ENCODE data around the gene HECTD2. TPM values are rescaled to one million over a fixed set of nuclear protein-coding genes. Genes with fewer than 3 reads are reported as not detected.

Gene HECTD2
- total RNA-seq, 1 donor from 2014 or later, result 8.1 TPM

DNA sequence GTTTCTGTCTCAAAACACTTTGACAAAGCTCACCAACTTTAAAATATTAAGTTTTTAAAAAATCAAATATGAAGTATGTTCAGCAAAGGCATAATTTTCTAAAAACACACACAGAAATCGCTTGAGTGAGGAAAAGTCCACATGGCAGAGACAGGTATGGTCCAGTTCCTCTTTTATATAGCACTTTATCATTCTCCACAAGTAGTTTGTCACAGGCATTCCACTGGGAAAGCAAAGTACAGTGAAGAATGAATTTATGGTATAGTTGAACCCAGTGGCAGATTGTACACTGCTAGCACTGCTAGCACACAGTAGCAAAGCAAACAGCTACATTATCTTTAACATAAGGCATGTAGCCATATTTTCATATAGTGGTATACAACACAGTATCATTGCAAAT, 102.3 kb downstream of the HECTD2 start:
- no peak for ATAC-seq (ENCODE audit: low read depth)
- no peak for DNase-seq
- Mint-ChIP-seq H3K4me3 (no peak overlapping the region), H3K27me3 (no peaks in the 10 kb centered on the region), H3K4me1 (no peaks in the 10 kb centered on the region), H3K9me3 (no peaks in the 10 kb centered on the region), H3K27ac (no peak overlapping the region), H3K36me3 (ENCODE audit: low read depth) (no peaks in the 10 kb centered on the region)
- intact Hi-C loops (cut with micrococcal nuclease), result no loop called here
- ChIA-PET CTCF (no interaction called here), POLR2A (no interaction called here)
- TF ChIP-seq, protein P1, sequence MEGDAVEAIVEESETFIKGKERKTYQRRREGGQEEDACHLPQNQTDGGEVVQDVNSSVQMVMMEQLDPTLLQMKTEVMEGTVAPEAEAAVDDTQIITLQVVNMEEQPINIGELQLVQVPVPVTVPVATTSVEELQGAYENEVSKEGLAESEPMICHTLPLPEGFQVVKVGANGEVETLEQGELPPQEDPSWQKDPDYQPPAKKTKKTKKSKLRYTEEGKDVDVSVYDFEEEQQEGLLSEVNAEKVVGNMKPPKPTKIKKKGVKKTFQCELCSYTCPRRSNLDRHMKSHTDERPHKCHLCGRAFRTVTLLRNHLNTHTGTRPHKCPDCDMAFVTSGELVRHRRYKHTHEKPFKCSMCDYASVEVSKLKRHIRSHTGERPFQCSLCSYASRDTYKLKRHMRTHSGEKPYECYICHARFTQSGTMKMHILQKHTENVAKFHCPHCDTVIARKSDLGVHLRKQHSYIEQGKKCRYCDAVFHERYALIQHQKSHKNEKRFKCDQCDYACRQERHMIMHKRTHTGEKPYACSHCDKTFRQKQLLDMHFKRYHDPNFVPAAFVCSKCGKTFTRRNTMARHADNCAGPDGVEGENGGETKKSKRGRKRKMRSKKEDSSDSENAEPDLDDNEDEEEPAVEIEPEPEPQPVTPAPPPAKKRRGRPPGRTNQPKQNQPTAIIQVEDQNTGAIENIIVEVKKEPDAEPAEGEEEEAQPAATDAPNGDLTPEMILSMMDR (IDR thresholded peaks at IDR 0.05), result no peak

- TF ChIP-seq, protein P1 (IDR thresholded peaks at IDR 0.05), result no peak
- intact Hi-C loops (cut with micrococcal nuclease), result no loop called here
- Mint-ChIP-seq H3K4me1 (no peaks in the 10 kb centered on the region), H3K36me3 (ENCODE audit: low read depth) (no peaks in the 10 kb centered on the region), H3K9me3 (no peaks in the 10 kb centered on the region), H3K4me3 (no peak overlapping the region), H3K27ac (no peak overlapping the region), H3K27me3 (no peaks in the 10 kb centered on the region)
- DNase-seq, result no peak
- ATAC-seq (ENCODE audit: low read depth), result no peak
- ChIA-PET POLR2A (no interaction called here), CTCF (interaction anchor here (1.5 kb wide), 1 partner anchor 122 kb away, joined by 4 read pairs; no protein-coding TSS in a partner anchor)
These were observed 103.7 kb downstream of the HECTD2 start for GRCh38 chr10:91513598-91514424.

GRCh38 chr10:91514787-91515186, 104.6 kb downstream of the HECTD2 start:
- intact Hi-C loops (cut with micrococcal nuclease), result no loop called here
- H3K4me1 Mint-ChIP-seq, result no peaks in the 10 kb centered on the region
- no peaks in the 10 kb centered on the region for H3K27me3 Mint-ChIP-seq
- TF ChIP-seq, protein P1 (IDR thresholded peaks at IDR 0.05), result no peak
- H3K36me3 Mint-ChIP-seq (ENCODE audit: low read depth), result no peaks in the 10 kb centered on the region
- no peaks in the 10 kb centered on the region for H3K9me3 Mint-ChIP-seq
- no peak overlapping the region for H3K27ac Mint-ChIP-seq
- ChIA-PET CTCF (interaction anchor here (1.5 kb wide), 1 partner anchor 121 kb away, joined by 4 read pairs; no protein-coding TSS in a partner anchor), POLR2A (no interaction called here)
- ATAC-seq (ENCODE audit: low read depth), result no peak
- no peak overlapping the region for H3K4me3 Mint-ChIP-seq
- no peak for DNase-seq

DNA sequence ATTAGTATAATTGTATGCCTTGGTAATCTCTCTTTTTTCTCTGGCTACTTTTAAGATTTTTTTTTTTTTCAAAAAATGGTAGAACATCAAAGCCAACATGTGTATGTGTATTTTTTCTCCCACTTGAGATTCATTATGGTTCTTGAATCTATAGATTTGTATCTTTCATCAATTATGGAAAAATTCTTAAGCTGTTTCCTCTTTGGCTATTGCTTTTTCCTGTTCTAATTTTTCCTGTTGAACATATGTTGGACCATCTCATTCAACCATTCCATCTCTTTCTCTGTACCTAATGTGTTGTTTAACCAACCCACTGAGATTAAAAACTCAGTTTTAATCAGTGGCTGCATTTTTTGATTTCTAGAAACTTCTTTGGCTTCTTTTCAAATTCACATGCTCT, 107.2 kb downstream of the HECTD2 start:
- DNase-seq (no peak), ATAC-seq (ENCODE audit: low read depth) (no peak)
- TF ChIP-seq, protein P1 (IDR thresholded peaks at IDR 0.05), result no peak
- ChIA-PET POLR2A (no interaction called here), CTCF (no interaction called here)
- Mint-ChIP-seq H3K4me1 (no peaks in the 10 kb centered on the region), H3K4me3 (no peak overlapping the region), H3K36me3 (ENCODE audit: low read depth) (no peaks in the 10 kb centered on the region), H3K27me3 (no peaks in the 10 kb centered on the region), H3K27ac (no peak overlapping the region), H3K9me3 (peaks cover 3% of the 10 kb centered on the region)
- intact Hi-C loops (cut with micrococcal nuclease), result no loop called here

DNA sequence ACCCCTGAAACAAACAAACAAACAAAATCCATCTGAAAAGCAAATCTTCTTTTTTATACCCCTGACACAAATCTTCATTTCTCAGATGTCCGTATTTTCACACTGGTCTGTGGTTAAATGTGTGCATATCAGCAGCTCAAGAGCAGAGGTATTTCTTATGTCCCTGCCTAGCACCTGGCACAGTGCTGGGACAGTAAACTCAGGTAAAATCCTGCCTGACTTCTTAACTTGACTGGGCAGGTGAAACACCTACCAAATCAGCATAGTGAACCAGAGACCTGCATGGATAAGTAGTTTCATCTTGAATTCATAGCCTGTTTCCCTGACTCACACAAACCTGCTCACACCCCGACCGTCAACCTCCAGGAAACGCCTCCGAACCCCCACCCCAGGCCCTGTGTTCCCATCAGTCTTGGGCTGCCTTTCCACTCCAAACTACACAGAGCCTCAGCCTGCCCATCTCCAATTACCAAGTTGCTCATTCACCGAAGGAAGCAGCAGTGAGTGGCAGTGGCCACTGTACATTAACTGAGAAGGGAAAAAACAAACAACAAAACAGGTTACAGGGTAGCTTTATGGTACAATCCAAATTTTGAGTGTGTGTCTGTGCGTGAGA, 109.9 kb downstream of the HECTD2 start:
- Mint-ChIP-seq H3K9me3 (peaks cover 3% of the 10 kb centered on the region), H3K4me3 (no peak overlapping the region), H3K36me3 (ENCODE audit: low read depth) (no peaks in the 10 kb centered on the region), H3K4me1 (no peaks in the 10 kb centered on the region), H3K27ac (no peak overlapping the region), H3K27me3 (peaks cover under 1% of the 10 kb centered on the region)
- intact Hi-C loops (cut with micrococcal nuclease), result no loop called here
- no peak for ATAC-seq (ENCODE audit: low read depth)
- TF ChIP-seq, protein P1 (IDR thresholded peaks at IDR 0.05), result no peak
- CTCF ChIA-PET, result no interaction called here
- POLR2A ChIA-PET, result no interaction called here
- DNase-seq, result no peak

Data from activated B cell treated with CpG ODN at 0.5 μM for 24 hours (primary cell).